Immature natural killer cell (primary cell): ENCODE measurements around the gene CDC14B. TPM values are rescaled to one million over a fixed set of nuclear protein-coding genes. Genes with fewer than 3 reads are reported as not detected.
"Not testable (repeated sequence)": the region's sequence is repeated elsewhere in the genome, so short reads cannot be mapped to it uniquely, and the experiment has no call there.

Experiments
- DNase-seq, 3 donors: peaks; one replicate each; pipeline ENCODE4 v3.0.0; 2022; ENCODE audit warnings: mixed read lengths in 1 of 3
- H3K27ac Mint-ChIP-seq, 6 donors: one replicate each; pipeline ENCODE4 v1.8.0; 2020; ENCODE audit warnings: mixed read lengths in 6 of 6, mild to moderate bottlenecking in 5 of 6, inconsistent platforms in 4 of 6, moderate library complexity in 3 of 6
- H3K27me3 Mint-ChIP-seq, 3 donors: one replicate each; pipeline ENCODE4 v1.8.0; 2020 to 2021; ENCODE audit warnings: low read depth in 3 of 3, mild to moderate bottlenecking in 3 of 3, mixed read lengths in 3 of 3, moderate library complexity in 3 of 3, inconsistent platforms in 1 of 3
- H3K36me3 Mint-ChIP-seq, 3 donors: one replicate each; pipeline ENCODE4 v1.8.0; 2020; ENCODE audit warnings: mixed read lengths in 3 of 3, inconsistent platforms in 2 of 3, mild to moderate bottlenecking in 2 of 3
- H3K4me1 Mint-ChIP-seq, 2 donors: one replicate each; pipeline ENCODE4 v1.8.0; 2020; ENCODE audit warnings: inconsistent platforms in 2 of 2, mild to moderate bottlenecking in 2 of 2, mixed read lengths in 2 of 2, moderate library complexity in 1 of 2
- H3K4me3 Mint-ChIP-seq, 5 donors: one replicate each; pipeline ENCODE4 v1.8.0; 2020; ENCODE audit warnings: mild to moderate bottlenecking in 5 of 5, mixed read lengths in 5 of 5, inconsistent platforms in 3 of 5, moderate library complexity in 3 of 5
- H3K9me3 Mint-ChIP-seq, 6 donors: one replicate each; pipeline ENCODE4 v1.8.0; 2020; ENCODE audit warnings: mild to moderate bottlenecking in 6 of 6, mixed read lengths in 6 of 6, inconsistent platforms in 4 of 6, moderate library complexity in 3 of 6
- polyA plus RNA-seq, 3 donors: library from polyadenylated mRNA; unstranded; fragments of 300-500 nt; fragmentation: Illumina TruSeq; gene quantifications; one replicate each; pipeline ENCODE4 v1.2.3, GENCODE V29; 2021

The CDC14B gene
- polyA plus RNA-seq, 3 donors from 2014 or later, result 2.7 to 4.3 (median 4.1) TPM

GRCh38 chr9:96646081-96646991 is 26.7 kb upstream of the CDC14B start:
- Mint-ChIP-seq H3K27me3 (peaks cover 0 to 2% (median 0%) of the 10 kb centered on the region in 3 donors), H3K4me1 (peaks cover 0 to 2% of the 10 kb centered on the region in 2 donors), H3K9me3 (no peaks in the 10 kb centered on the region), H3K27ac (peak overlapping the region in 2 of 6 donors; percentile 15 to 43), H3K36me3 (peaks cover 18 to 36% (median 26%) of the 10 kb centered on the region in 3 donors), H3K4me3 (no peak overlapping the region)
- DNase-seq, result no peak

GRCh38 chr9:96644137-96644536 is 24.5 kb upstream of the CDC14B start:
- Mint-ChIP-seq H3K36me3 (peaks cover 14 to 35% (median 18%) of the 10 kb centered on the region in 3 donors), H3K27ac (no peak overlapping the region), H3K27me3 (peaks cover 0 to 2% (median 0%) of the 10 kb centered on the region in 3 donors), H3K4me3 (no peak overlapping the region), H3K4me1 (peaks cover 0 to 2% of the 10 kb centered on the region in 2 donors), H3K9me3 (no peaks in the 10 kb centered on the region)
- no peak for DNase-seq

GRCh38 chr9:96641514-96641913 is 21.9 kb upstream of the CDC14B start:
- Mint-ChIP-seq H3K4me1 (peaks cover 0 to 2% of the 10 kb centered on the region in 2 donors), H3K27me3 (peaks cover 0 to 7% (median 0%) of the 10 kb centered on the region in 3 donors), H3K9me3 (no peaks in the 10 kb centered on the region), H3K4me3 (no peak overlapping the region), H3K36me3 (peaks cover 9 to 29% (median 19%) of the 10 kb centered on the region in 3 donors), H3K27ac (no peak overlapping the region)
- DNase-seq, result no peak

- Mint-ChIP-seq H3K4me3 (no peak overlapping the region), H3K9me3 (no peaks in the 10 kb centered on the region), H3K27ac (no peak overlapping the region), H3K4me1 (no peaks in the 10 kb centered on the region), H3K36me3 (peaks cover 0 to 15% (median 10%) of the 10 kb centered on the region in 3 donors), H3K27me3 (peaks cover 0 to 7% (median 2%) of the 10 kb centered on the region in 3 donors)
- no peak for DNase-seq
Observed at GRCh38 chr9:96638606-96639364, 19.1 kb upstream of the CDC14B start.

- H3K36me3 Mint-ChIP-seq, result peaks cover 0 to 8% (median 7%) of the 10 kb centered on the region in 3 donors
- DNase-seq, result no peak
- peaks cover 2 to 5% (median 4%) of the 10 kb centered on the region in 3 donors for H3K27me3 Mint-ChIP-seq
- H3K9me3 Mint-ChIP-seq, result peaks cover 0 to 2% (median 0%) of the 10 kb centered on the region in 6 donors
- H3K27ac Mint-ChIP-seq, result no peak overlapping the region
- H3K4me1 Mint-ChIP-seq, result no peaks in the 10 kb centered on the region
- H3K4me3 Mint-ChIP-seq, result no peak overlapping the region
Observed at GRCh38 chr9:96636368-96636767, 16.7 kb upstream of the CDC14B start.

- H3K4me1 Mint-ChIP-seq, DNase-seq, H3K36me3 Mint-ChIP-seq, H3K4me3 Mint-ChIP-seq, H3K27ac Mint-ChIP-seq, H3K9me3 Mint-ChIP-seq: not testable (repeated sequence)
- H3K27me3 Mint-ChIP-seq, result peaks cover 4 to 12% (median 7%) of the 10 kb centered on the region in 3 donors
Observed at GRCh38 chr9:96633579-96633978, 13.9 kb upstream of the CDC14B start.

- H3K27me3 Mint-ChIP-seq, result peaks cover 4 to 22% (median 10%) of the 10 kb centered on the region in 3 donors
- no peaks in the 10 kb centered on the region for H3K36me3 Mint-ChIP-seq
Observed at GRCh38 chr9:96626912-96627311, 7.3 kb upstream of the CDC14B start.

GRCh38 chr9:96621618-96622017 is 2.0 kb upstream of the CDC14B start:
- Mint-ChIP-seq H3K27ac (no peak overlapping the region), H3K36me3 (no peaks in the 10 kb centered on the region), H3K4me3 (no peak overlapping the region), H3K4me1 (peaks cover 4 to 8% of the 10 kb centered on the region in 2 donors), H3K27me3 (peaks cover 14 to 30% (median 16%) of the 10 kb centered on the region in 3 donors), H3K9me3 (no peaks in the 10 kb centered on the region)
- DNase-seq, result no peak

More at GRCh38 chr9:96626912-96627311, 7.3 kb upstream of the CDC14B start:
- Mint-ChIP-seq H3K27ac (no peak overlapping the region), H3K9me3 (no peaks in the 10 kb centered on the region), H3K4me1 (no peaks in the 10 kb centered on the region), H3K4me3 (no peak overlapping the region)
- DNase-seq, result no peak

GRCh38 chr9:96620832-96621269 is 1.2 kb upstream of the CDC14B start:
- Mint-ChIP-seq H3K36me3 (no peaks in the 10 kb centered on the region), H3K4me3 (peak overlapping the region in 4 of 5 donors; percentile 51 to 79 (median 66)), H3K27me3 (peaks cover 12 to 32% (median 15%) of the 10 kb centered on the region in 3 donors), H3K9me3 (no peaks in the 10 kb centered on the region), H3K27ac (no peak overlapping the region), H3K4me1 (peaks cover 4 to 8% of the 10 kb centered on the region in 2 donors)
- DNase-seq, result no peak

- no peaks in the 10 kb centered on the region for H3K9me3 Mint-ChIP-seq
Observed at GRCh38 chr9:96620181-96620514, 505 bp upstream of the CDC14B start.

GRCh38 chr9:96619124-96619465 is 548 bp downstream of the CDC14B start:
- Mint-ChIP-seq H3K27me3 (peaks cover 12 to 33% (median 15%) of the 10 kb centered on the region in 3 donors), H3K9me3 (no peaks in the 10 kb centered on the region), H3K4me3 (no peak overlapping the region), H3K27ac (no peak overlapping the region), H3K36me3 (no peaks in the 10 kb centered on the region), H3K4me1 (peaks cover 4 to 8% of the 10 kb centered on the region in 2 donors)
- DNase-seq, result peak in 2 of 3 donors; percentile 4 to 5

More at GRCh38 chr9:96620181-96620514, 505 bp upstream of the CDC14B start:
- no peak for DNase-seq
- Mint-ChIP-seq H3K27ac (no peak overlapping the region), H3K4me3 (peak overlapping the region; percentile 51 to 79 (median 58)), H3K4me1 (peaks cover 4 to 8% of the 10 kb centered on the region in 2 donors), H3K36me3 (no peaks in the 10 kb centered on the region), H3K27me3 (peaks cover 12 to 33% (median 15%) of the 10 kb centered on the region in 3 donors)

GRCh38 chr9:96618209-96619123 is 1.2 kb downstream of the CDC14B start:
- peaks cover 4 to 8% of the 10 kb centered on the region in 2 donors for H3K4me1 Mint-ChIP-seq
- H3K27me3 Mint-ChIP-seq, result peaks cover 13 to 33% (median 15%) of the 10 kb centered on the region in 3 donors
- no peaks in the 10 kb centered on the region for H3K36me3 Mint-ChIP-seq
- H3K4me3 Mint-ChIP-seq, result peak overlapping the region; percentile 44 to 72 (median 65)
- DNase-seq, result no peak
- no peak overlapping the region for H3K27ac Mint-ChIP-seq
- H3K9me3 Mint-ChIP-seq, result no peaks in the 10 kb centered on the region
